SU-DHL-6 (cell line): ENCODE results near the gene KRTAP22-1.

Source experiments
- EZH2phosphoT487 ChIP-seq: fragments of 200-600 bp; sonication (generic), shearing (Covaris generic); conservative IDR thresholded peaks from 2 replicates; pipeline ENCODE4 v1.6.1; 2018; ENCODE audit warnings: mild to moderate bottlenecking, antibody characterized with exemption, low read length, moderate library complexity, mixed read lengths
- TF ChIP-seq, protein P1 (sequence below): fragments of 200-600 bp; sonication (generic); IDR thresholded peaks from one replicate; pipeline ENCODE4 v1.5.1; 2017; ENCODE audit warnings: antibody characterized with exemption, mild to moderate bottlenecking, low read length, moderate library complexity; ENCODE audit not compliant: insufficient read depth, poor library complexity, severe bottlenecking

DNA sequence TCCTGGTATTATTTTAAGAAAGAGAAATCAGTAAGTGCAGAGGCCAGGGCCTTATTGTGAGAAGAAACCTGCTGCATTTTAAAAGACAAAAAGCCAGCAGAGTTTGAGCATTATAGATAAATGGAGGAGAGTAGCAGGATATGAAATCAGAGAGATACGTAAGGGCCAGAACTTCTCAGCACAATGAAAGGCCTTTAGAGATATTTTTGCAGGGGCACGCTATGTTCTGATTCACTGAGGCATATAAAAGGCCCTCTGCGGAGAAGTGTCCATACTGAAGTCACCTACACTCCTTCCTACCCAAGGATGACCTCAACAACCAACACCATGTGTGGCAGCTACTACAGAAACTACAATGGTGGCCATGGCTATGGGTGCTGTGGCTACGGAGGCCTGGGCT lies 8.7 kb upstream of the KRTAP22-1 start, which contains the start of gene KRTAP6-3:
- TF ChIP-seq, protein P1, sequence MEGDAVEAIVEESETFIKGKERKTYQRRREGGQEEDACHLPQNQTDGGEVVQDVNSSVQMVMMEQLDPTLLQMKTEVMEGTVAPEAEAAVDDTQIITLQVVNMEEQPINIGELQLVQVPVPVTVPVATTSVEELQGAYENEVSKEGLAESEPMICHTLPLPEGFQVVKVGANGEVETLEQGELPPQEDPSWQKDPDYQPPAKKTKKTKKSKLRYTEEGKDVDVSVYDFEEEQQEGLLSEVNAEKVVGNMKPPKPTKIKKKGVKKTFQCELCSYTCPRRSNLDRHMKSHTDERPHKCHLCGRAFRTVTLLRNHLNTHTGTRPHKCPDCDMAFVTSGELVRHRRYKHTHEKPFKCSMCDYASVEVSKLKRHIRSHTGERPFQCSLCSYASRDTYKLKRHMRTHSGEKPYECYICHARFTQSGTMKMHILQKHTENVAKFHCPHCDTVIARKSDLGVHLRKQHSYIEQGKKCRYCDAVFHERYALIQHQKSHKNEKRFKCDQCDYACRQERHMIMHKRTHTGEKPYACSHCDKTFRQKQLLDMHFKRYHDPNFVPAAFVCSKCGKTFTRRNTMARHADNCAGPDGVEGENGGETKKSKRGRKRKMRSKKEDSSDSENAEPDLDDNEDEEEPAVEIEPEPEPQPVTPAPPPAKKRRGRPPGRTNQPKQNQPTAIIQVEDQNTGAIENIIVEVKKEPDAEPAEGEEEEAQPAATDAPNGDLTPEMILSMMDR: no peak
- no peak for TF ChIP-seq EZH2phosphoT487
